ENCODE data around the gene MICAL2. TPM values are rescaled to one million over a fixed set of nuclear protein-coding genes. Genes with fewer than 3 reads are reported as not detected.

The MICAL2 gene
- total and polyA plus RNA-seq, 2 of the 13 experiments (the other 11 are each of a cell fraction or from before 2014, with no cell fraction given): 0.78 to 1.1 TPM

GRCh38 chr11:12272821-12273617 is 162.6 kb downstream of the MICAL2 start:
- Histone ChIP-seq H3K36me3 (replicated peaks in 1 of 2; ENCODE audit: control insufficient read depth in 1 of 2, insufficient read depth in 2 of 2, low read length in 2 of 2) (no peaks in the 10 kb centered on the region), H3K9ac (ENCODE audit: insufficient read depth, low read depth, low read length) (no peak overlapping the region), H3K9me3 (ENCODE audit: low read length) (no peaks in the 10 kb centered on the region), H3K79me2 (ENCODE audit: insufficient read depth, low read length) (no peaks in the 10 kb centered on the region), H2AFZ (ENCODE audit: low read length) (no peak overlapping the region), H3K4me1 (ENCODE audit: insufficient read depth, low read length) (peaks cover 35% of the 10 kb centered on the region), H3K27ac (ENCODE audit: extremely low read length, insufficient read depth, low read length) (no peak overlapping the region), H4K20me1 (ENCODE audit: insufficient read depth, low read length) (no peaks in the 10 kb centered on the region), H3K27me3 (ENCODE audit: control insufficient read depth in 1 of 2, insufficient read depth in 2 of 2, low read length in 2 of 2) (no peaks in the 10 kb centered on the region; a peak in 1 of 5 replicates), H3K4me3 (replicated peaks in 1 of 3; ENCODE audit: insufficient read depth in 1 of 3, low read depth in 2 of 3, low read length in 3 of 3) (no peak overlapping the region), H3K4me2 (ENCODE audit: low read depth, low read length) (peak overlapping the region; percentile 1; the same call in 1 of the 2 replicates)
- POLR2A ChIA-PET: no interaction called here
- intact Hi-C loops (cut with micrococcal nuclease; ENCODE audit: unreplicated experiment): no loop called here
- ATAC-seq (no peak; the same call in 2 of the 3 replicates), DNase-seq (ENCODE audit: low spot score) (peak; percentile 41), FAIRE-seq (no peak)
- in situ Hi-C loops (cut with HindIII; ENCODE audit: extremely low pct_ligation_motif_present, low pct_unique_long_range_greater_than_20kb): no loop called here
- BruUV-seq (replicated peaks): no TSS peak
- CTCF ChIA-PET (ENCODE audit: low intra/inter-chr PET ratio, low total read pairs): no interaction called here
- 33% methylated on average over 11 of the region's 15 CpGs for WGBS (ENCODE audit: low lambda C conversion rate)
- 0 out of 2 replicates have a peak, but pooled peaks have one; percentile 18 for TF ChIP-seq BHLHE40 (IDR thresholded peaks at IDR 0.05; ENCODE audit: low read length)
- no peak for TF ChIP-seq MYPOP (CRISPR knock-in tag; IDR thresholded peaks at IDR 0.05)
- no peak for TF ChIP-seq JUND (CRISPR knock-in tag; IDR thresholded peaks at IDR 0.05)
- TF ChIP-seq PLSCR1 (CRISPR knock-in tag; IDR thresholded peaks at IDR 0.05; ENCODE audit: borderline replicate concordance): no peak
- peak; percentile 63; the same call in 1 of the 2 replicates for TF ChIP-seq ZNF3 (CRISPR knock-in tag; IDR thresholded peaks at IDR 0.05)
- TF ChIP-seq PATZ1 (CRISPR knock-in tag; IDR thresholded peaks at IDR 0.05): peak; percentile 25; the same call in 1 of the 2 replicates
- peak; percentile 78 for TF ChIP-seq ZNF629 (CRISPR knock-in tag; conservative IDR thresholded peaks at IDR 0.05)
- no peak for TF ChIP-seq ELF4 (CRISPR knock-in tag; IDR thresholded peaks at IDR 0.05; ENCODE audit: borderline replicate concordance)
- TF ChIP-seq NFIB (CRISPR knock-in tag; IDR thresholded peaks at IDR 0.05; ENCODE audit: borderline replicate concordance): no peak
- TF ChIP-seq CEBPB (IDR thresholded peaks at IDR 0.05; ENCODE audit: borderline replicate concordance, low read depth, low read length): peak; percentile 59
- no peak for TF ChIP-seq ZNF616 (CRISPR knock-in tag; IDR thresholded peaks at IDR 0.05; ENCODE audit: low read depth)
- 0 out of 2 replicates have a peak, but pooled peaks have one; percentile 39 for TF ChIP-seq HNF4A (CRISPR knock-in tag; IDR thresholded peaks at IDR 0.05)
- no peak for TF ChIP-seq PHF20 (CRISPR knock-in tag; IDR thresholded peaks at IDR 0.05)
- TF ChIP-seq NR2F6 (IDR thresholded peaks at IDR 0.05): no peak
- no peak for TF ChIP-seq NR2F6 (CRISPR knock-in tag; IDR thresholded peaks at IDR 0.05)
- no peak for TF ChIP-seq POLR2AphosphoS5 (IDR thresholded peaks at IDR 0.05; ENCODE audit: low read depth, low read length)
- peak; percentile 80 for TF ChIP-seq ZBTB33 (CRISPR knock-in tag; IDR thresholded peaks at IDR 0.05)
- TF ChIP-seq EP300 (IDR thresholded peaks at IDR 0.05; ENCODE audit: low read depth in 2 of 2, low read length in 2 of 2): no peak
- TF ChIP-seq EP300 (CRISPR knock-in tag; IDR thresholded peaks at IDR 0.05; ENCODE audit: borderline replicate concordance): no peak
- TF ChIP-seq ESRRA (CRISPR knock-in tag; IDR thresholded peaks at IDR 0.05; ENCODE audit: low read depth): 0 out of 2 replicates have a peak, but pooled peaks have one; percentile 30
